Activated CD4-positive, CD25-positive, alpha-beta regulatory T cell (primary cell): Measurements from ENCODE around the gene RALGAPB.

Source experiments
- DNase-seq, 4 experiments: peaks; one replicate each; lab custom pipeline; 2025; lab: John Stamatoyannopoulos, UW

The RALGAPB gene

GRCh38 chr20:38548356-38549083, 75.9 kb downstream of the RALGAPB start:
- no peak for DNase-seq

DNA sequence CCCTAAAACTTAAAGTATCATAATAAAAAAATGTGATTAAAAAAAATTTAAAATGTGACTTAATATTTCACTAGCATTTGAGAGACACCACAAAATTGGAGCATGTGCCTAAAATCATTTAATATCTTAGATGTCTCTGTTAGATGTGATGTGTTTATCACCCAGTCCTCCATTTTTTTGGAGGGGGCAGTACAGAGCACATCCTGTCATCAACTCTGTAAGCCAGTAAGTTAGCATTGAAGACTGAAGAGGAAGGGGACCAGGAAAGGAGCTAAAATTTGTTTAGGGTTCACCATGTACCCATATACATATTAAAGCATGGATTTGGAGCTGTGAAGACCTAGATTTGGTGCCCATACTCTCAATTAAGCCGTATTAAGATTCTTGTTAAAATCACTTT, 77.6 kb downstream of the RALGAPB start:
- no peak for DNase-seq

DNA sequence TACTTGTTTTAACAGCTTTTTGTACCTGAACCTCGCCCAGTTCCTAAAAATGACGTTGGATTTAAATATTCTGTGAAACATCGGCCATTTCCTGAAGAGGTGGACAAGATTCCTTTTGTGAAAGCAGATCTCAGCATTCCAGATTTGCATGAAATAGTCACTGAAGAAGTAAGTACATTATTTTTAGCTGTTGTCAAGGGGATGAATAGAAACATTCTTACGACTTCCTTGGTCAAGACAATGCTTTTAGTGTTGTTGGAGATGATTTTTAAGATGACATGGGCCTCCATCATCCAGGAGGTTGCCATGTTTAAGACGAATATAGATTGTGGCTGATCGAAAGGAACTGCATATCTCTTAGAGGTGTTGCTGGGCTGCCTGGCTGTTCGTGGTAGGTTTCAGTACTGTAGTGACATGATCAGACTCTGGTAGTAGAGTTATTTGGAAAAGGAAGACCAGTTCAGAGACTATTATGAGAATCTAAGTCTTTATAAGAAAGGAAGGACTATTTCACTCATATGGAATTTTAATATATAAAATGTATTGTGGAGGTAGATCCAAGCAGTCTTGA, 78.5 kb downstream of the RALGAPB start:
- DNase-seq, result no peak

GRCh38 chr20:38554986-38555385, 82.3 kb downstream of the RALGAPB start:
- DNase-seq, result no peak

GRCh38 chr20:38555395-38555794, 82.8 kb downstream of the RALGAPB start:
- no peak for DNase-seq

GRCh38 chr20:38557174-38557573, 84.5 kb downstream of the RALGAPB start:
- DNase-seq, result no peak

DNA sequence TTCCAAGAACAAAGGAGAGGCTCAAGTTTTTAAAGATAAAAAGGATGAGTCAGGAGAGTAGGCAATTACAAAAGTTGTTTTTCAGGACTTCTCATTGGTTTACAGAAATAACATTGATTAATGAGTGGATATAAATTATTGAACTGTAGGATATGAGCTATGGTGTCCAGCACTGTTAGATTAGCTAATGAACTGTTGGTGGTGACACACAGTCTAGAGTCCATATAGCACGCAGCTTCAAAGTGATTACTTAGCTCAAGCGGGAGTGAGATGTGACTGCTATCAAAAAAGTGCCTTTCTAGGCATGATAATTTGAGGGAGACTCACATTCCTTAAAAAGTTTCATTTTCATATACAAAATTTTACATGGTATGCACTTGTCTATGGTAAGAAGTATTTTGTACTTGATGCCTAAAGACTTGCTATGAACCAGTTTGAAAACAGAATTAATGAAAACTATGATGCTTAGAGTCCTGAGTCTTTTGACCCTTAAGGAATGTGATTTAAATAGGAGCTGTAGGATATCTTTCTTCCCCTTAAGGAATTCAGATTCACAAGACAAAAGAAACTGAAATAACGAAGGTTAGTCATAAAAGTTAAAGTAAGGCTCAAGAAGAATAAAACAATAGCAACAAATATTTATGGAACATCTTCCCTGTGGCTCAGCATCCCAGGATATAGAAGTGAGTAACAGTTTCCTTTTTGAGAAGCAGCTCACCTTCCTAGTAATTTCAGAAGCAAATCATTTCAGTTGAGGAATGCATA, 86.1 kb downstream of the RALGAPB start:
- DNase-seq, result no peak

DNA sequence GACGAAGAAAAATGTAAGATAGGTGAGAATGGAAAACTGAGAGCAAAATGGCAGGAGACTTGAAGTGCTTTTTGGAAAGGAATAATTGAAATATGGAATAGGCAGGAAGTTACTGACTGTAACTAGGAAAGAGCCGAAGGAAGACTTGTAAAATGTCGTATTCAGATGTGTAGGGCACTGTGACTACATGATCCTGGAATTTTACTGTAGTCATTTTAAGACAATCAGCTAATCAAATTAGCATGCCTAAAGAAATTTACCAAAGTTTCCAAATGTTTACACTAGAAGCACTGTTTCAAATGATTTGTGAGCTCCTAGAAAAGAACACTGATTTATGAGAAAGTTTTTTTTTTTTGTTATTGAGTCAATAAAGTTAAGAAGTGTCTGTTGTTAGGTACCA, 87.1 kb downstream of the RALGAPB start:
- DNase-seq, result no peak

DNA sequence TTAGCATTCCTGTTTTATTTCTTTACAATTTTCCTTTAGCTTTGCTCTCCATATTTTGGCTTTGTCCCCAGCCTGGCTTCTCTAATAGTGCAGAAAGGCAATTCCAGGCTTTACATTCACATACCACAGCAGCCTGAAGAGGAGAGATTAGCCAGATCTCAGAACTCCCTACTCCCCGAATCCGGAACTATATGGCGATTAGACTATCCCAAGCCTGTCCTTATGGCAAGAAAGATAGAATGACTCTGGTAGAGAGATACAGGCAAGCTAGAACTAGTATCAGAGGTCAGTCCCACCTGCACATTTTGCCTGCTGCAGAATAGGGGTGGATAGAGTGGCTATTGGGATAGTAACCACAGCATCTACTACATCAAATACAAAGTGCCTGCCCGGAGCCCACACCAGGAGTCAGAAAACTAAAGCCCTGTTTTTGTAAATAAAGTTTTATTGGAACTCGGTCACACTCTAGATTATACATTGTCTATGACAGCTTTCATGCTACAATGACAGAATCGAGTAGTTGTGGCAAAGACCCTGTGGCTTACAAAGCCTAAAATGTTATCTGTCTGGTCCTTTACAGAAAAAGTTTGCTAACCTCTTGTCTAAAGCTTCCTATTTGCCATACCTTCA, 91.3 kb downstream of the RALGAPB start:
- DNase-seq, result no peak

GRCh38 chr20:38564680-38565079, 92.0 kb downstream of the RALGAPB start:
- DNase-seq, result no peak

DNA sequence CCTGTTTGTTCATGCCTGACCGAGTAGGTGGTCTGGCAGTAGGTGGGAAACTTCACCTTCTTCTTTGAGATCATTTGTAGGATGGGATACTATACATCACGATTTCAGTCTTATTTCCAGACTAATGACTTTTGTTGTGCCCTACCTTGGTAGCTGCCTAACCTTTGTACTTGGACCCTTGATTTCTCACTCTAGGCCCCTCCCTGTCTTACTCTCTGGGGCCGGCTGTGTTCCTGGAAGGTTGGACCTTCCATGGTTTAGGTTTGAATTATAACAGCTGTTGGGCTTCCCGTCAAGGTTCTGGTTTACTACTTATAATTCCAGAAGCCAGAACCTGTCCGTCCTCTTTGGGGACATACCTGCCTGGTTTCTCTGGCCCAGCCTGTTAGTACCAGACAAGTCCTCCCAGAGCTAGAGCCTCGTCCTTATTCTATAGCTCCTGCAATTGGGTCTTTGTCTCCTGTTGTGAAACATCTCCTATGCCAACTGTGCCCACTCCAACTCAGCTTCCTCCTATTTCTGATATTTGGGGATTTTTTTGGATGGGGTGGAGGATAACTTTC, 93.5 kb downstream of the RALGAPB start:
- no peak for DNase-seq

- DNase-seq, result no peak
Measured at GRCh38 chr20:38569747-38570525, 97.3 kb downstream of the RALGAPB start.

GRCh38 chr20:38573413-38573812, 100.8 kb downstream of the RALGAPB start:
- no peak for DNase-seq

- no peak for DNase-seq
Measured at GRCh38 chr20:38579219-38579910, 106.7 kb downstream of the RALGAPB start.

DNA sequence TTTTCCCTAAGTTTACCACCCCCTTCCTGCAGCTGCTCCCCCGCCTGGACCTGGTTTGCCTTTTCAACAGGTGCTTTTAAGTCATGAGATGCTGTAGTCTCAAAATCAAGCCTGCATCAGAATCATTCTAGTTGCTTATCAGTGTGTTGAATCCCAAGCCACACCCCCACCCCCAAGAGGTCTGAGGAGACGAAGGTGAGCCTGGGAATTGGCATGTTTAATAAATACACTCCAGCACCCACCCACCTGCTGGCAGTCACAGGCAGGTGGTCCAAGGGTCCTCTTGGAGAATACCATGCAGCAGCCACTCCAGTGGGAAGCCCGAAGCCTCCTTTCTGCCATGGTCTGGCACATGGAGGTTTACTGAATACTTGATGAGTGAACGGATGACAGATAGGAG, 107.3 kb downstream of the RALGAPB start:
- no peak for DNase-seq

- DNase-seq, result no peak
Measured at GRCh38 chr20:38581013-38581412, 108.4 kb downstream of the RALGAPB start, which contains the start of gene ADIG. Gene ADIG, plus strand, starts transcription at chr20:38581197. Its CDS starts 54 bp downstream, at chr20:38581251.

DNA sequence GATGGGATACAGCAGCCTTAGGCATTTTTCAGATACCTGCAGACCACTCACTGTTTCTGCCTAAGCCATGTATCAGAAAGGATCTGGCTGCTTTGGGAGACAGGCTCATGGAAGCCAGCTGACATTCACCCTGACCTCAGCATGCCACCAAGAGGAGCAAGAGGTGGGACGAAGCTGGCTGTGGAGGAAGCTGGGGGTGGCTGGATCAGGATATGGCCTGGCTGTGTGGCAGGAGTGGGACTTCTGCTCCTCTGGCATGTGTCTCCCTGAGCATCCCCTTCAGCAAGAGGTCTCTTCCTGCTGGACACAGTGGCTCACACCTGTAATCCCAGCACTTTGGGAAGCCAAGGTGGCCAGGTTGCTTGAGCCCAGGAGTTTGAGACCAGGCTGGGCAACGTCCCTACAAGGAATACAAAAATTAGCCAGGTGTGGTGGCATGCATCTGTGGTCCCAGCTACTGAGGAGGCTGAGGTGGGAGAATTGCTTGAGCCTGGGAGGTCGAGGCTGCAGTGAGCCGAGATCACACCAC, 109.3 kb downstream of the RALGAPB start:
- no peak for DNase-seq

DNA sequence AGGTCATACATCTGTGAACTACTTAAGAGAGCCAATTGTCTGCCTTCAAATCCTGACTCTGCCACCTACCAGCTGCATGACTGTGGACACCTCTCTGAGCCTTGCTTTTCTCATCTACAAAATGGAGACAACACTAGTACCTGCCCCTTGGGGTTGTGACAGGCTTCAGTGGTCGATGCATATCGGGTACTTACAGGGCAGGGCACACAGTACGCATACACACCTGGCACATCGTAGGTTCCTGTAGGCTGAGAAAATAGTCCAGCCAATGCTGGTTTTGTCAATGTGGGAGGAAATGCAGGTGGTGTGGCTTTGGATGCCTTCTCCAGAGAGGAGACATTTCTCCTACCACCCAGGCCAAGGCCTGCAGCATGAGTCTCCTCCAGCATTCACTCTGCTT, 110.7 kb downstream of the RALGAPB start:
- DNase-seq, result no peak

DNA sequence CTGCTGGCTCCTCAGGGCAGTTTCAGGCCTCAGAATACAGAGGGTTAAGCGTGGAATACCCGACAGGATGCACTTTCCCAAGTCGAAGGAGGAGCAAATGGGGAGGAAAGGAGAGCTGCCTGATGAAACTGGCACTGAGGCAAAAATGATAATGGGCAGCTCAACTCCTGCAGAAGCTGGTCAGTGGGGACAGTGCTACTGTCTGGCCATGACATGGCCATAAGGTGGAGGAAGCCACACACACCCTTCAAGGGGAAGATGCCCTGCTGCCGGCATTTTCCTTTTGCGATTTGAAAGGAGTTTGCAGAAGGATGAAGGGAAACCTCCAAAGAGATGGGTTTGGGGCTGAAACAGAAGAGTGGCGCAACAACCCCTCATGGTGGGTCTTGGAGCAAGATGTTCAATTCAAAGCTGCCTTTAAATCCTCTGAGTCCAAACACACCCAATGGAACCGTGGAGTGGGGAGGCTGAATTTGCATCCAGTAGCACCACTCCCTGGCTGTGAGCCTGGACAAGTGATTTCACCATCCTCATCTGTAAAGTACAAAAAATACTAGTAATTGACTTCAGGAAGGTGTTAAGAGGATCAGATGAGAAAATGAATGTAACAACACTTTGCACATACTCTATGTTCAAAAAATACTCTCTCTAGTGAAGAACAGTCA, 111.6 kb downstream of the RALGAPB start:
- no peak for DNase-seq
